DND-41 (cell line): ENCODE results near the gene NLRC3.

Experiments
- EZH2 ChIP-seq: IDR thresholded peaks from 3 replicates; pipeline ENCODE4 v1.6.1; 2012; ENCODE audit warnings: borderline replicate concordance, low read depth, mild to moderate bottlenecking, moderate library complexity, low read length, inconsistent platforms; ENCODE audit not compliant: severe bottlenecking
- TF ChIP-seq, protein P1 (sequence below): IDR thresholded peaks from 2 replicates; pipeline ENCODE4 v1.5.1; 2012; ENCODE audit warnings: borderline replicate concordance, low read length, moderate library complexity, mild to moderate bottlenecking; ENCODE audit not compliant: poor library complexity, severe bottlenecking; ENCODE audit errors: extremely low read depth

DNA sequence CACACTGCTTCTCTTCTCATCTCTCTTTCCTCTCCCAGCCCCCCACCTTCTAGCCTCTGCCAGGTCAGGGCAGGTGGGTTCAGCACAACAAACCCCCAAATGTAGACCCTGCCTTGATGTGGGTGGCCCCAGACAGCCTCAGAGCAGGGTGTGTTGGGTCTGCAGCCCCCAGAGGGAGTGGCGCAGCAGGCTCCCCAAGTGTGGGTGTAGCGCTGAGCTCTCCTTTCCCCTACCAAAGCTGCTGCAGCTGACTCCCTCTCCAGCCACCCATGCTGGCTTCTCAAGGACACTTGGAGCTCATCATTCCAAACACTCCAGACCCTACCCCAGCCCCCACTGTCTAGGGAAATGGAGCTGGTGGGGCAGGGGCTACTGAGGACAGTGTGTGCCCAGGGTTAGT is 27.3 kb downstream of the NLRC3 start:
- TF ChIP-seq, protein P1, sequence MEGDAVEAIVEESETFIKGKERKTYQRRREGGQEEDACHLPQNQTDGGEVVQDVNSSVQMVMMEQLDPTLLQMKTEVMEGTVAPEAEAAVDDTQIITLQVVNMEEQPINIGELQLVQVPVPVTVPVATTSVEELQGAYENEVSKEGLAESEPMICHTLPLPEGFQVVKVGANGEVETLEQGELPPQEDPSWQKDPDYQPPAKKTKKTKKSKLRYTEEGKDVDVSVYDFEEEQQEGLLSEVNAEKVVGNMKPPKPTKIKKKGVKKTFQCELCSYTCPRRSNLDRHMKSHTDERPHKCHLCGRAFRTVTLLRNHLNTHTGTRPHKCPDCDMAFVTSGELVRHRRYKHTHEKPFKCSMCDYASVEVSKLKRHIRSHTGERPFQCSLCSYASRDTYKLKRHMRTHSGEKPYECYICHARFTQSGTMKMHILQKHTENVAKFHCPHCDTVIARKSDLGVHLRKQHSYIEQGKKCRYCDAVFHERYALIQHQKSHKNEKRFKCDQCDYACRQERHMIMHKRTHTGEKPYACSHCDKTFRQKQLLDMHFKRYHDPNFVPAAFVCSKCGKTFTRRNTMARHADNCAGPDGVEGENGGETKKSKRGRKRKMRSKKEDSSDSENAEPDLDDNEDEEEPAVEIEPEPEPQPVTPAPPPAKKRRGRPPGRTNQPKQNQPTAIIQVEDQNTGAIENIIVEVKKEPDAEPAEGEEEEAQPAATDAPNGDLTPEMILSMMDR, result no peak
- no peak for TF ChIP-seq EZH2
